Measurements from ENCODE around the gene VWF.

VWF gene

GRCh38 chr12:5953835-5954586 is 170.5 kb downstream of the VWF start:
- H3K9me2 ChIP-seq (replicated peaks; ENCODE audit: insufficient read depth, low read length) = no peaks in the 10 kb centered on the region
- H3F3A ChIP-seq (ENCODE audit: insufficient read depth, low read length) = no peaks in the 10 kb centered on the region
- H3K9ac ChIP-seq (ENCODE audit: low read length) = no peak overlapping the region
- no peaks in the 10 kb centered on the region for H4K20me1 ChIP-seq (ENCODE audit: insufficient read depth, low read length)
- TF ChIP-seq EZH2 (optimal IDR thresholded peaks at IDR 0.05; ENCODE audit: low read depth, low read length) (no peak), CTCF (IDR thresholded peaks at IDR 0.05; ENCODE audit: low read length) (no peak), EZH2phosphoT487 (IDR thresholded peaks at IDR 0.05; ENCODE audit: low read length) (no peak)
- H3K27ac ChIP-seq (ENCODE audit: low read length) = no peak overlapping the region
- no peak overlapping the region for H2AFZ ChIP-seq (ENCODE audit: low read length)
- no peaks in the 10 kb centered on the region for H3K79me2 ChIP-seq (ENCODE audit: low read length)
- H3K4me2 ChIP-seq (ENCODE audit: low read depth, low read length) = no peak overlapping the region
- H3K27me3 ChIP-seq (replicated peaks; ENCODE audit: insufficient read depth, low read length) = no peaks in the 10 kb centered on the region
- H3K4me1 ChIP-seq (ENCODE audit: low read length) = no peaks in the 10 kb centered on the region
- no peaks in the 10 kb centered on the region for H3K9me3 ChIP-seq (replicated peaks; ENCODE audit: insufficient read depth, low read length)
- no peak overlapping the region for H3K4me3 ChIP-seq (ENCODE audit: low read length)
- DNase-seq = no peak
- no peaks in the 10 kb centered on the region for H3K36me3 ChIP-seq (replicated peaks; ENCODE audit: insufficient read depth, low read length)

GRCh38 chr12:5952031-5952430 is 172.4 kb downstream of the VWF start:
- no peaks in the 10 kb centered on the region for H3K27me3 ChIP-seq (replicated peaks; ENCODE audit: insufficient read depth, low read length)
- no peaks in the 10 kb centered on the region for H3F3A ChIP-seq (ENCODE audit: insufficient read depth, low read length)
- no peak for TF ChIP-seq EZH2phosphoT487 (IDR thresholded peaks at IDR 0.05; ENCODE audit: low read length)
- H2AFZ ChIP-seq (ENCODE audit: low read length) = no peak overlapping the region
- no peak for DNase-seq
- no peaks in the 10 kb centered on the region for H4K20me1 ChIP-seq (ENCODE audit: insufficient read depth, low read length)
- H3K9me2 ChIP-seq (replicated peaks; ENCODE audit: insufficient read depth, low read length) = no peaks in the 10 kb centered on the region
- no peak overlapping the region for H3K4me2 ChIP-seq (ENCODE audit: low read depth, low read length)
- H3K4me3 ChIP-seq (ENCODE audit: low read length) = no peak overlapping the region
- no peaks in the 10 kb centered on the region for H3K4me1 ChIP-seq (ENCODE audit: low read length)
- no peak overlapping the region for H3K9ac ChIP-seq (ENCODE audit: low read length)
- no peaks in the 10 kb centered on the region for H3K36me3 ChIP-seq (replicated peaks; ENCODE audit: insufficient read depth, low read length)
- H3K9me3 ChIP-seq (replicated peaks; ENCODE audit: insufficient read depth, low read length) = no peaks in the 10 kb centered on the region
- no peak overlapping the region for H3K27ac ChIP-seq (ENCODE audit: low read length)
- no peaks in the 10 kb centered on the region for H3K79me2 ChIP-seq (ENCODE audit: low read length)

GRCh38 chr12:5948696-5949095 is 175.8 kb downstream of the VWF start:
- Histone ChIP-seq H3K79me2 (ENCODE audit: low read length) (no peaks in the 10 kb centered on the region), H3F3A (ENCODE audit: insufficient read depth, low read length) (no peaks in the 10 kb centered on the region), H2AFZ (ENCODE audit: low read length) (no peak overlapping the region), H3K4me1 (ENCODE audit: low read length) (no peaks in the 10 kb centered on the region), H3K4me2 (ENCODE audit: low read depth, low read length) (no peak overlapping the region), H3K4me3 (ENCODE audit: low read length) (no peak overlapping the region), H3K9me2 (replicated peaks; ENCODE audit: insufficient read depth, low read length) (no peaks in the 10 kb centered on the region), H3K27ac (ENCODE audit: low read length) (no peak overlapping the region), H3K9ac (ENCODE audit: low read length) (no peak overlapping the region), H3K36me3 (replicated peaks; ENCODE audit: insufficient read depth, low read length) (no peaks in the 10 kb centered on the region), H4K20me1 (ENCODE audit: insufficient read depth, low read length) (no peaks in the 10 kb centered on the region), H3K27me3 (replicated peaks; ENCODE audit: insufficient read depth, low read length) (peaks cover 22% of the 10 kb centered on the region), H3K9me3 (replicated peaks; ENCODE audit: insufficient read depth, low read length) (no peaks in the 10 kb centered on the region)
- no peak for TF ChIP-seq EZH2phosphoT487 (IDR thresholded peaks at IDR 0.05; ENCODE audit: low read length)
- DNase-seq = no peak

- Histone ChIP-seq H3K9me3 (replicated peaks; ENCODE audit: insufficient read depth, low read length) (no peaks in the 10 kb centered on the region), H3K27ac (ENCODE audit: low read length) (no peak overlapping the region), H3K79me2 (ENCODE audit: low read length) (no peaks in the 10 kb centered on the region), H3K4me3 (ENCODE audit: low read length) (no peak overlapping the region), H3K4me2 (ENCODE audit: low read depth, low read length) (no peak overlapping the region), H3F3A (ENCODE audit: insufficient read depth, low read length) (no peaks in the 10 kb centered on the region), H3K9me2 (replicated peaks; ENCODE audit: insufficient read depth, low read length) (no peaks in the 10 kb centered on the region), H3K27me3 (replicated peaks; ENCODE audit: insufficient read depth, low read length) (peaks cover 22% of the 10 kb centered on the region), H4K20me1 (ENCODE audit: insufficient read depth, low read length) (no peaks in the 10 kb centered on the region), H3K4me1 (ENCODE audit: low read length) (no peaks in the 10 kb centered on the region), H3K9ac (ENCODE audit: low read length) (no peak overlapping the region), H2AFZ (ENCODE audit: low read length) (no peak overlapping the region), H3K36me3 (replicated peaks; ENCODE audit: insufficient read depth, low read length) (no peaks in the 10 kb centered on the region)
- TF ChIP-seq EZH2 (optimal IDR thresholded peaks at IDR 0.05; ENCODE audit: low read depth, low read length) (no peak), EZH2phosphoT487 (IDR thresholded peaks at IDR 0.05; ENCODE audit: low read length) (no peak), CTCF (IDR thresholded peaks at IDR 0.05; ENCODE audit: low read length) (no peak)
- no peak for DNase-seq
Measured at GRCh38 chr12:5947006-5947405, 177.5 kb downstream of the VWF start.

Data from MM.1S (cell line).